ENCODE data around the gene RGS16.

The RGS16 gene

DNA sequence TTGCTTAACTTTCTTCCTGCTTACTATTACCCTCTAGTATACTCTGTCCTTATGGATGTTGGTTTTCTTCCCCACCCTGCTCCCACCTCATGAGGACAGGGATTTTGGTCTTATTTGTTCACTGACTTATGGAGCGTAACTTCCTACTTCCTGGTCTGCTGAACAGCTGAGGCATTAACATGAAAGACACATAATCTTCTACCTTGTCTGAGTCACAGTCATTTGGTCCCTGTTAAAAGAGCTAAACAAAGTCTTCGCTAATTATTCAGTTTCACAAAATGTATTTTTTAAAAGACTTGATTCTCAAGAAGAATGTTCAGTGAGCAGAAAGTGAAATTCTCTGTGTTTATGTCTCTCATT lies 33.6 kb downstream of the RGS16 start:
- DNase-seq: no peak

DNA sequence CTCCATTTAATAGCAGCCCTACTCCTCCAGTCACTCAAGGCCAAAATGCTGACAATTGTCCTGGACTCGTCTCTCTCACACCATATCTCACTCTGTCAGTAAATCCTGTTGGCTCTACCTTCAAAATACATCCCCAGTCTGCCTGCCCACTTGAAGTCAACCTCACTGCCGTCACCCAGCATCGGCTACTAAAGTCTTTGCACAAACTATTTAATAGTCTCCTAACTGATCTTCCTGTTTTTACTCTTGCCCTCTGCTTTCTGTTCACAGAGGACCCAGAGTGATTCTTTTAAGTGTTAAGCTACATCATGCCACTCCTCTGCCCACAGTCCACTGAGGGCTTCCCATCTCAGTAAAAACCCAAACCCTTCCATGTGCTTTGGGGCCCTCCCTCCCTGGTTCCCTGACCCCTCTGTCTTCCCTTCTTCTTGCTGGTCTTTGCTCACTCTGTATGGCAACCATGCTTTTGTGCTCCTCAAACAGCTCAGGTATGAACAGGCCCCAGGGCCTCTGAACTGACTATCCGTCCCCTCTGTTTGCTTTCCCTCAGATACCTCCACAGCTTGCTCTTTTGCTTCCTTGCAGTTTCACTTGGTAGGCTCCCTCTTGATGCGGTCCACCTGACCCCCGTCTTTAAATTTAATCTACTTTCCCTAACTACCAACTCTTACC lies 34.1 kb downstream of the RGS16 start:
- no peak for DNase-seq

DNA sequence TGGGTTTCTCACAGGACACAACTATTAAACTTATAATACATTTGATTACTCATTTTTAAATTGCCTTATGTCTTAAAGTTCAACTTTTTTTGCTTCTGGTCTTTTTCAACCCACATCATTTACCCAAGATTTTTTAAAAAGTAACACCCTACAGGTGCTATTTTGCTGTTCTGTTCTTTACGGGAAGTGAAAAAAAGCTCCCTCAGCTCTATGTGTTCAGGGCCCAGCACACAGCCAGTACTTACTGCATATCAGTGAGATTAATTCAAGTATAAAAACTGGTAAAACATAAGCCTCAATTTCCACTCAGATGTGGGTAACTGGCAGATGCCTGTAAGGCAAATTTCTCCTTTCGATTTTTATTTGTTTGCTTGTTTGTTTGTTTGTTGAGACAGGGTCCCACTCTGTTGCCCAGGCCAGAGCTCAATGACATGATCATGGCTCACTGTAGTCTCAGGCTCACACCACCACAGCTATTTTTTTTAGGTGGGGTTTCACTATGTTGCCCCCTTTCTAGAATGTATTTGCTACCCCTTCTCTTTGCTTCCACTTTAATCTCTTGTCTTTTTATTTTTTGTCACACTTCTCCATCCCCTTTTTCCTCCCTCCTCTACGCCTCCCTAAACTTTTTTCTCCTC lies 35.4 kb downstream of the RGS16 start:
- DNase-seq: no peak

DNA sequence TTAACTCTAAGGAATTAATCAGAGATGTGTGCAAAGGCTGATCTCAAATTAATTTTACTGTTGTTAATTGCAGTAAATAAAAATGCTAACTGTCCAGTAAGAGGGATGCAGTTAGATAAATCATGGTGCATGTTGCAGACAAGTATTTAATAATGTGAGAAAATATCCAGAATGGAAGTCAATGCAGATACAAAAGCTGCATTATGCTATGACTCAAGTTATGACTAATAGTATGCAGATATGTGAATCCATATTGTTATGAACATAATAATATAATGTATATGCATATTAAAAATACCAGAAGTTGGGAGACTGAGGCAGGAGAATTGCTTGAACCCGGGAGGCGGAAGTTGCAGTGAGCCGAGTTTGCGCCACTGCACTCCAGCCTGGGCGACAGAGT lies 36.6 kb downstream of the RGS16 start:
- no peak for DNase-seq

GRCh38 chr1:182565537-182565936 lies 38.7 kb downstream of the RGS16 start:
- no peak for DNase-seq

DNA sequence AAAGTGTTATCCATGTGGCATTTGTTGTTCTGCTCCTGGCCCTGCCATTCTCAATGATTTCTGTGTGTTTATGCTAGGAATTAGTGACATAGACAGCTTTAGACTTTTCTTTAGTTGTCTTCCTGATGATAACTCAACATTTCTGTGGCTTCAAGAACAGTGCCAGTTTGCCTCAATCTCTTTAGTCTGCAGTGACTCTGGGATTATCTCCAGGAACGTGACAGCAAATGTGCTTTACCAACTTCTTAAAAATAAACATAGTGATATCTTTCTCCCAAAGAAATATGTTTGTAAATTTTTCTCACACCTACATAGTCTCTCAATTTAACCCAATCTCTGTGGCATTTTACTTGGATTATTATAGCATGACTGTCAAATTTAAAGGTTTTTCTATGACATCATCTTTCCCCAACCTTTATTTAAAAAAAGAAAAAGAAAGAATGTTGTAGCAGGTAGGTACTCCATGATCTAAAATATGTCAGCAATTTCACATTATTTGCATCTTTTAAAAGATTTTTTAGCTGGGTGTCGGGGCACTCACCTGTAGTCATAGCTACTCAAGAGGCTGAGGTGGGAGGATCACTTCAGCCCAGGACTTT lies 39.7 kb downstream of the RGS16 start:
- DNase-seq: no peak

DNA sequence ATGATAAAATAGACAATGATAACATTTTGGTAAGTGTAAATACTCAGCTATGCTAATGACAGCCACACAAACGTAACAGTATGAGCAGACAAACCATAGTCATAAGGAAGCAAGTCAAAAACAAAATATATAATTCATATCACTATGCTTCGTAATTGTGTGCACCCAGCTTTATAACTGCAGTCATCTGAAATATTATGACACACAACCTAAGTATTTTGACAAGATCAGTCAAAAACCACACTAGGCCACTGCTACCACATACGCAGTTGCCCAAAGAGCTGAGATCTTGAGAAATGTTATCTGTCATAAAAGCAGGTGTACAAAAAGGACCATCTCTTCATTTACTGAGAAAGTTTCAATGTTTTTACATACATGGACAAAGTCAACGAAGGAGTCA lies 41.1 kb downstream of the RGS16 start:
- no peak for DNase-seq

- no peak for DNase-seq
Observed at GRCh38 chr1:182561456-182561855, 42.7 kb downstream of the RGS16 start.

DNA sequence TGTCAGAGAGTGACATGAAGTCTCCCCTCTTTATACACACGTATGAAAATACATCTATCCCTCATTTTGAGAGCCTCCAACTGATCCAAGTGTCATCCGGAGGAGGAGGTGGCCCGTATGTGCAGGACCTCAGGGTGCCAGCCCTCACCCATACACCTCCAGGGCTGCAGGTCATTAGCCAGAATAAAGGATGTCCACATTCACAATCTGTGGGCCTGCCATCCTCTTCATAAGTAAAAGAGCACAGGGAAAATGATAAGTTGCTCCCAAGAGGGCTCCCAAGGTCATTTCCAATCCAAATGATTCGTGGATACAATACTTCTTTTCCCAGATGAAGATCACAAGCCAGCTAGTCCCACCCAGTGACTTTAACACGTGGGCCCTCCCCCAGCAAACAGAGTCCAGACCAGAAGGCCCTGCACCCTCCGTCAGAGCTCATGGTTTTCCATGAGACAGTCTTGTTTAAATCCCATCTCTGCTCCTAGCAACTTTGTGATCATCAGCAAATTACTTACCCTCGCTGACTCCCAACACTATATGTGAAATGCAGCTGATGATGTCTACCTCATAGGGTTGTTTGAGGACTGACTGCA lies 43.7 kb downstream of the RGS16 start:
- no peak for DNase-seq

DNA sequence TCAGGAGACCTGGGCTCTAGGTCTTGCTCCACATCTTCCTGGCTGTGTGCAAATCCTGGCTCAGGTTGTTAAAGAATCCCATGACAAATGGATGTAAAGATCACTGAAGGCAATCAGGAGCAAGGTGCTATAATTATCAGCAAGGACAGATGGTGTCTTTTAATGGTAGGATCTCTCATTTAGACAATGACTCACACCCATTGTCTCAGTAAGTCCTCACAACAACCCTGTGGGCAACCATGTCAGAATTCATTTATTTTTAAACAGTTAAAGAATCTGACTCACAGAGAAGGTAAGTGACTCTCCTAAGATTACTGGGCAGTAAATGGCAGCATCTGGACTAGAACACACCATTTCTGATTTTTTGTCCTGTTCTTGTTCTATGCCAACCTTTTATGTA lies 47.9 kb downstream of the RGS16 start:
- DNase-seq: no peak

DNA sequence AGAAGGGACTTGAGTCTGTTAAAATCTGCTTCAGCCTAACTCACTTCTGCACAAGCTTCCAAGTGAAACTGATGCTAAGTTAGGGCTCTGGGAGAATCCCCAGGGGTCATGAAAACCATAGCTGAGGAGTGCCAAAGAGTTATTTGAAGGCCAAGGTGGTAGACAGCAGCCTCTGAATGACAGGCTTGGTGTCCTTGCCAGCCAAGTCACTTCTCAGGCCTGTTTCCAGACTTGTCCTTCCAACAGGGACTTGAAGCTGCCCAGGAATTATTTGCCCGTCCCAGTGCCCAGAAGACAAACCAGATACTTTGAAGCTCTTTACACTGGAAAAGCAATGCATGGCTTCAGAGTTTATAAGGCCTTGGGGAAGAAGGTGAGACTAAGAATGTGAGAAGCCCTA lies 48.7 kb downstream of the RGS16 start:
- DNase-seq: no peak

DNA sequence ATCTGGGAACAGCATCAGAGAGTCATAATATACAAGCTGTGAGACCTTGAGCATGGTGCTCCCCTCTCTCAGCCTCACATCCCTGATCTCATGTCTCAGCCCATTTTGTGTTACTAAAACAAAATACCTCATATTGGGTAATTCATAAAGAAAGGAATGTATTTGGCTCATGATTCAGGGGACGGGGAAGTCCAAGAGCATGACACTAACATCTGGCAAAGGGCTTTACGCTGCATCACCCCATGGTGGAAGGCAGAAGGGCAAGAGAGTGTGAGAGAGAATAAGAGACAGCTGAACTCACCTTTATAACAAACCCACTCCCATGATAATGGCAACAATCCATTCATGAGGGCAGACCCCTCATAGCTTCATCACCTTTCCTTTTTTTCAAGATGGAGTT lies 51.7 kb downstream of the RGS16 start:
- DNase-seq: no peak

DNA sequence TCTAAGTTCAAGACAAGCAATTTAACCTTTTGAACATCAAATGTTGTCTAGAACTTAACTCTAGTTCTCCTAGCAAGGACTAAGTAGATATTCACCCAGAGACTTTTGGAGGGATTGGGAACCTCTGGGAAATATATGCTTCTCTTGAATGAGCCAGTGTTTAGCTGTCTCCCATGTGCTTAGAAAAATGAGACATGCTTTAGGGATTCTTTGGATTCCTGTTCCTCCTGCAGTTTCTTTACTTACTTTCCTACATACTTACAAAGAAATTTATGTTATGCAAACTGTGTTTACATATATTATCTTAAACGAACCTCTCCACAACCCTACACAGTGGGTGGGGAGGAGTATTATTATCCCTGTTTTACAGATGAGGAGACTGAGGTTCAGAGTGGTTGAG lies 54.4 kb downstream of the RGS16 start:
- DNase-seq: no peak

DNA sequence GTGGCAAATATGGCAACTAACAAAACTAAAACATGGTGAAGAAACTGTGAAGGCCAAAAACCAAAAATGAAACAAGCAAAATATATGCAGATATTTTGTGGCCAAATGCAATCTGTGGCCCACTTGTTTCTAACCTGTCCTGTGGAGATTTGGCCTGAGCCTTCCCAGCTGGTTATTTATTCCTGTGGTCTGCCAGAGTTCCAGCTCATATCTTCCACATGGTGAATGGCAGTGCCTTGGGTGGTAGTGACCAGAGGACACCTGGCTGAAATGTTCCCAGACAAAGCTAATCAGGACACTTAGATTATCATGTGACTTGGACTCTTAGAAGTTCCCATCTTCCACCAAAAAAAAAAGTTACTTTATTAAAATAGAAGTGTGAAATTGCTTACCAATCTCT lies 54.8 kb downstream of the RGS16 start:
- no peak for DNase-seq
